Ureter (tissue), 1 donor: ENCODE measurements around the gene SOS2. TPM values are rescaled to one million over a fixed set of nuclear protein-coding genes. Genes with fewer than 3 reads are reported as not detected.
"Not testable (repeated sequence)": the region's sequence is repeated elsewhere in the genome, so short reads cannot be mapped to it uniquely, and the experiment has no call there.

Experiments
- DNase-seq: peaks from one replicate; pipeline ENCODE4 v3.0.0-alpha.2; 2020; ENCODE audit warnings: low spot score
- total RNA-seq: library from RNA; stranded (reverse); gene quantifications from one replicate; pipeline ENCODE4 v1.2.4, GENCODE V29; 2023
- donor health status: DM: yes; HTN: yes; CAD: no.

Gene SOS2
- total RNA-seq, 1 donor from 2014 or later: 38.0 TPM

DNA sequence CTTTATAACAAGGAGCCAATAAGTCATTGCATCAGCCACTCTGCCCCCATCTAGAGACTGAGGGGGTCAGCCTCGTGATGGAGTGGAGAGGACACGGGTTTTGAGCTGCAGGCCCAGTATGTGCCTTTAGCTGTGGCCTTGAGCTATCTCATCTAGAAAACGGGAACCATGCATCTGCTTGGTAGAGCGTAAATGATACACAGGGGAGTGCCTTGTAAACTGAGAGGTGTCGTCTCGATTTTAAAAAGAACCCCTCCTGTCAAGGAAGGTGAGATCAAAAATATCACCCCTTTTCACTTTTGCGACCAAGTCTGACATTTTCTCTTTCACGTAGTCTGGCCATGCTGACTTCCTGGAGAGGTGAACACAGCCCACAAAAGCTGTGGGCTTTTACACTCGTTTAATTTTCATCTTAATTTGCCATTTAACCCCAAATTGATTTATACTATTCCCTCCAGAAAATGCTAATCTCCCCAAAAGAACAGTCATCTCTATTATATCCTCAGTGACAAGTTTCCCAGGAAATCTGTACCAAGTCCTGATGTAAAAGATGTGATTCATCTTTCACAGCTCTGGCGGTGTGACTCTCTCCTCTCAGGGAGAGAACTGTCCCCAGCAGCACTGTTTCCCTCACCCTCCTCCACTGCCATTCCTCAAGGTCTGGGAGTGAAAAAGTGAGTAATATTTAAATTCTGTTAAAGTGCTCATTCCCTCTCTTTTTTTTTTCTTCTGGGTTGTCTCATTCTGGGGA is 145.6 kb downstream of the SOS2 start:
- DNase-seq: no peak

DNA sequence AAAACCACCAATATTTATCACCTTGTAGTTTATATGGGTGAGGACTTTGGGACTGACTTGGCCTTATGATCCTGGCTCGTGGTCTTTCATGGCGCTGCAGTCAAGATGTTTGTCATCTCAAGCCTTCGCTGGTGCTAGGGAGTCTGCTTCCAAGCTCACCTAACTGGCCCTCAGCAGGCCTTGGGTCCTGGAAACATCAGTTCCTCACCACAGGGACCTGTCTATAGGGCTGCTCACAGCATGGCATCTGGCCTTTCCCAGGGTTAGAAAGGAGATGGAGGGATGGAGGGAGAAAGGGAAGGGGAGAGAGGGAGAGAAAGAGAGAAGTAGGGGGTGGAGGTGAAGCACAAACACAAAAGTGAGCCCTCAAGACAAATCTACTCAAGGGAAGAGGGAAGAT is 146.7 kb downstream of the SOS2 start:
- DNase-seq: no peak

DNA sequence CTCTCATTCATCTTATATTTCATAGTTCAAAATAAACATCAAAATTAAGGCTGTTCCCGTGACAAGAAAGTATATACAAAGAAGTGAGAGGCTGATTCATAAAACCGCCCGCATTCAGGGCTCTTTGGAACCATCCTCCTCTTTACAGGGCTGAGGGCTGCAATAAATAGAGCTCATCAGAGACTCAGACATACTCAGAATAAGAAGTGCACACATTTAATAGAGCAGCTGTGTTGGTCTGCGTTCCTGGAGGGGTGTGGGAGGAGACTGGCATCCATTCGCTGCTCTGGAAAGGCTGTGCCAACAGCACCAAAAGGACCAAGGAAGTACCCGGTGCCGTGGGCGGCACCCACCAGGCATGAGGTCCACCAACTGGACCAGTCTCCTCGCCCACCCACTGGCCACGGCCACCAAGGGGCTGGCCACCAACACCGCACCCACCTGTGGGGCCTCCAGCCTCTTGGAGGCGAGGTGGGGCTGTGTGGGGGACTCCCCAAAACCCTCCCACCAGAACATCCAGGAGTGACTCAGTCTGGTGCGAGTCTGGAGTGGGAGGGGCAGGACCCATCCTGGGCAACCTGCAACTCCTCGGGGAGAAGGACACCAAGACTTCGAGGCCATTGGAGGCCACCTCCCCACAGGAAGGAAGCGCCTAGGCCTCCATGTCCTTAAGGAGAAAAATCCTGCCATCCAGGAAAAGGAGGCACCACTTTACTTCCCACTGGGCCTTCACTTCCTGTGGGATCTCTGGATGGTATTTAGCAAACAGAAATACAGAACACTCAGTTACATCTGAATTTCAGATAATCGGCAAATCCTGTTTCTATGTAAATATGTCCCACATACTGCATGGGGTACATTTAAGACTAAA is 147.7 kb downstream of the SOS2 start:
- no peak for DNase-seq

DNA sequence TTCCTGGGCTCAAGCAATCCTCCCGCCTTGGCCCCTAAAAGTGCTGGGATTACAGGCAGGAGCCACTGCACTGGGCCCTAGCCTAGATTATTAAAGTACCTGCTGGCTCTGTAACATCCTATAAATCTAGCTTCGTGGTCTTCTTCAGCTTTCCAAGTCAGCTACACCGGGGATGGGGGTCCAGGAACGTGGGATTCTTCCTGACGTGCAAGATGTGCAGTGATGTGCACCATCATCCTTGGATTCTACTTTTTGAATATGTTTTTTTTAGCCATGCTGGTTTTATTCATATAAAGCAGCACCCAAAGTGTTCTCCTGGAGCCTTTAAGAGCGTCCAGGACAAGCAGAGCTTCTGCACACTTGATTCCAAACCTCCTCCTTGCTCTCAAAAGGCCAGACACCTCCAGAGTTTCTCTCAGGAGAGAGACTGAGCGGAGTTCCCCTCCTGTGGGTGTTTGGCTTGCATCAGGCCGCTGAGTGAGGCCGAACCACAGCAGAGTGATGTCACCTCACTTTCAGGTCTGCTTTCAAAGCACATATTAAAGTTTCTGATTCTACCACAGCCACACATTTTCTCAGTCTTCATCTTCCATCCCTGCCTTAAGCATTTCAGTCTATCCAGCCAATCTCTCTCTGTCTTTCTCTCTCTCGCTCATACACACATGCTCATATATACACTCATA is 148.5 kb downstream of the SOS2 start:
- DNase-seq: no peak

DNA sequence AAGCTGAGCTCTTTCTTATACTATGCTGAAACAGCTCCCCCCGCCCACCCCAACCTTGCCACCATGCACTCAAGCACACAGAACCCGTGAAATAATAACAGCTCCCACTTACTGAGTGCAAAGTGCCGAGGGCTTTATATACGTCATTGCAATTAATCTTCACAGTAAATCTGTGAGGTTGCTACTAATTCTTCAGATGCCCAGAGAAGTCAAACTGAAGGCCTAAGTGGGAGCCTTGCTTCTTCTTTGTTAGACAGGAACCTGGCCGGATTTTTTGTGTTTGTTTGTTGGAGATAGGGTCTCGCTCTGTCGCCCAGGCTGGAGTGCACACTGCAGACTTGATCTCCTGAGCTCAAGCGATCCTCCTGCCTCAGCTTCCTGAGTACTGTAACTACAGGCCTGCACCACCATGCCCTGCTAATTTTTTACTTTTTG is 149.1 kb downstream of the SOS2 start:
- no peak for DNase-seq

DNA sequence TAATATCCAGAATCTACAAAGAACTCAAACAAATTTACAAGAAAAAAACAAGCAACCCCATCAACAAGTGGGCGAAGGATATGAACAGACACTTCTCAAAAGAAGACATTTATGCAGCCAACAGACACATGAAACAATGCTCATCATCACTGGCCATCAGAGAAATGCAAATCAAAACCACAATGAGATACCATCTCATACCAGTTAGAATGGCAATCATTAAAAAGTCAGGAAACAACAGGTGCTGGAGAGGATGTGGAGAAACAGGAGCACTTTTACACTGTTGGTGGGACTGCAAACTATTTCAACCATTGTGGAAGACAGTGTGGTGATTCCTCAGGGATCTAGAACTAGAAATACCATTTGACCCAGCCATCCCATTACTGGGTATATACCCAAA is 152.3 kb downstream of the SOS2 start:
- not testable (repeated sequence) for DNase-seq

DNA sequence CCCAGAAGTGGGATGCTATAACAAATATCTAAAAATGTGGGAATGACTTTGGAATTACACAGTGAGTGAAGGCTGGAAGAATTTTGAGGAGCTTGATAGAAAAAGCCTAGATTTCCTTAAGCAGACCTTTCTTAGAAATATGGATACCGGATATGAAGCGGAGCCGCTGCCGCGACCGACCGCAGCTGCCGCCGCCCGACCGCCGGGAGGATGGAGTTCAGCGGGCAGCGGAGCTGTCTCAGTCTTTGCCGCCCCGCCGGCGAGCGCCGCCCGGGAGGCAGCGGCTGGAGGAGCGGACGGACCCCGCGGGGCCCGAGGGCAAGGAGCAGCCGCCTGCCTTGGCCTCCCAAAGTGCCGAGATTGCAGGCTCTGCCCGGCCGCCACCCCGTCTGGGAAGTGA is 157.7 kb downstream of the SOS2 start:
- not testable (repeated sequence) for DNase-seq

DNA sequence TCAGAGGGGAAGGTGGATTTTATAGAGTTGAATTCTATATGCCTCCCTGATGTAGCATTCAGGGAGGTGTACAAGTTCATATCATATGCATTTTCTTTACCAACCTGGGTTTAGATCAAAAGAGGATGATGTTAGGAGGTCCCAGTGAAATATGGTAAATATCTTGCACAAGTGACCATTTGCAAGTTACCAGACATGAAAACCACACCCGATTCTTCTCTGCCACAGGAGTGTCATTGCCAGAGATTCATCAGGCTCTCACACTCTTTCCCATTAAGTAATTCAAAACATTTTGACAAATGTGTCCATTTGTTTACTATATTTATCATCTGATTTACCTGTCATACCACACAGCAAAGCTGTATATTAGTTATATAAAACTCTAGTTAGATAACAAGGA is 159.0 kb downstream of the SOS2 start:
- DNase-seq: no peak

DNA sequence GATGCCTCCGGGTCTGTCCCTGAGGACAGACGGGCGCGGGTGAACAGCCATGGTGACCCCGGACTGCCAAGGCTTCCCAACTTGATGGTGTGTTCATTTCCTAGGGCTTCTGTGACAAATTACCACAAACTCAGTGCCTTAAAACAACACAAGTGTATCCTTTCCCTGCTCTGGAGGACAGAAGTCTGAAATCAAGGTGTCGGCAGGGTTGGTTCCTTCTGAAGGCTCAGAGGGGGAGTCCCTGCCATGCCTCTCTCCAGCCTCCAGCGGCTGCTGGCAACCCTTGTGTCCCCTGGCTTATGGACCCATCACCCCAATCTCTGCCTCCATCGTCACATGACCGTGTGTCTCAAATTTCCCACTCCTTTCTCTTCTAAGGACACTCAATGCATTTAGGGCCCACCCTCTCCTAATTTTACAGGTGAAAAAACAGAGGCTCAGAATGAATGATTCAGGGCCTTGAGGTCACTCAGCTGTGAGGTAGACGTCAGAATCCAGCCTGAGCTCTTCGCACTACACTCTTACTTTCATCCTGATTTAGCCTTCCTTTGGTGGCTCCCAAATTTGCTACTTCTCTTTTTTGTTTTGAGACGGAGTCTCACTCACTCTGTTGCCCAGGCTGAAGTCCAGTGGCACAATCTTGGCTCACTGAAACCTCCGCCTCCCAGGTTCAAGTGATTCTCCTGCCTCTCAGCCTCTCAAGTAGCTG is 160.4 kb downstream of the SOS2 start:
- no peak for DNase-seq

DNA sequence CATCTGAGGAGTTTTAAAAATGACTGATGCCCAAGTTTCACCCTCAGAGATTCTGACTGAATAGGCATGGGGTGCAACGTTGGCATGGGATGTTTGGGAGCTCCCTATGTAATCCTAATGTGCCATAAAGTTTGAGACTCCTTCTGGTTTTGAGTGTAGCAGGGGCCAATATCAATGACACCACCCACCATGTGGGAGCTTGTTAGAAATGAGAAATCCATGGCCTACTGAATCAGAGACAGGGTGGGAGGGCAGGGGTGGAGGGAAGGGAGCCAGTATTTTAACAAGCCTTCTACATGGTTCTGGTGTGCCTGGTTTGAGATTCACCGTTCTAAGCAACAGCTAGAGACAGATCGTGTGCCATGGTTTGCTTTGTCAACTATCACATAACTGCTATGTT is 161.1 kb downstream of the SOS2 start:
- no peak for DNase-seq

DNA sequence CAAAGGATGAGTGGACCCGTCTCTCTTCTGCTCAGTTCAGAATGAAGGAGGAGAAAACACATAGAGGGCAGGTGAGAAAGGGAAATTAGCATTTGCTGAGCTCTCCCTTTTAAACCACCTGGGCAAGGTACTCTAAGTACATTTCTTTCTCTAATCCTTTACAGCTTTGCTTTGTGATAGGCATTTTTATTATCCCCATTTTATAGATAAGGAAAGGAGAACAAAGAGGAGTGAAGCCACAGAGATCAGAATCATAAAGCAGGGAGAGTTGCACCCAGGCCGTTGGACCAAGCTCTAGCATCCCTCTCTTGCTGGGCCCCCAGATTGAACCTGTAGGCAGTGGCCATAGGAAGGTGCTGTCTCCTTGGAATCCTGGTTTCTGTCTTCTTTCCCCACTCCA is 162.1 kb downstream of the SOS2 start:
- DNase-seq: no peak

DNA sequence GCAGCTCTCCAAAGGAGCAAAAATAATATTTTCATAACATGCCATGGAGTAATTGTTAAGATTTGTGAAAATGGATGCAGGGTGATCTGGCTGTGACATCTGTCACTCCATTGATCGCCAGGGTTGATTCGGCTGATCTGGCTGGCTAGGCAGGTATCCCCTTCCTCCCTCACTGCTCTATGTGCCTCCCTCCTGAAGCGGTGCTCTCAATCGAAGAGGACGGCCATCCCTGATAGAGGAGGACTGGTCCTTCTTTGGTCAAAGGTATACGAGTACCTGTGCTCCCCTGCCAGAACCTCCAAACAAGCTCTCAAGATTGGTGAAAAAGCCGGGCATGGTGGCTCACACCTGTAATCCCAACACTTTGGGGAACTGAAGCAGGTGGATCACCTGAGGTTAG is 162.9 kb downstream of the SOS2 start:
- DNase-seq: no peak

DNA sequence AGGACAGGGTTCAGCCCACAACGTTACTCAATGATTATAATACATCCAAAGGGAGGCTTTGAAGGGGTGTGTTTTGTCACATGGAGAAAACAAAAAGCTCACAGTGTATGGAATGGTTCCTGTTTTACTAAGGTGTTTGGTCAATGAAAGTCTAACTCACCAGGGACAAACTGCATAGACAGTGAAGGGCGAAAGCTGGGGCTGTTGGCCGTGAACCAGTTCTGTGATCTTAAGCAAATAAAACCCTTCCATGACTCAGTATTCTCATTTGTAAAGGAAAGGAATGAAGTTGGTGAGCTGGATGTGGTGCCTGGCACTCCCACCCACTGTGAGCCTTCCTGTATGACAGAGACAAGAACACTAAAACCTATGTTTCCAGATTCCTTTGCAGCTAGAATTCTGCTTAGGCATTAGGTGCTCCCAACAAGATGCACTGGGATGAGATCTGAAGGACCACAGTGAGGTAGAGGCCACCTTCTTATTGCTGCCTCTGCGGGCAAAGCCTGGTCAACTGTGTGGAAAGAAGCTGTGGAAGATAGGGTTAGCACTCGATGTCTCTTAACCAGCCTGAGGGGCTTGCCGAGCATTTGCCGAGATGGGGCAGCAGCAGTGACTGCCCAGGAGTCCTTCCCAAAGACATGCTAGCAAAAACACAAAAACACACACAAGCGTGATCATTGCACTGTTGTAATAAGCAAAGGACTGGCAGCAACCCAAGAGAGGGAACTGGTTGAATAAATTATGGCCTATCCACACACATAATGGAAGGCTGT is 163.5 kb downstream of the SOS2 start:
- no peak for DNase-seq

Other genes starting within 250 kb of the SOS2 start
- 6.4 TPM for gene VCPKMT, start 115.0 kb downstream of the SOS2 start, total RNA-seq
- gene L2HGDH, start 80.7 kb upstream of the SOS2 start, total RNA-seq: 7.8 TPM
- gene DMAC2L, start 80.7 kb upstream of the SOS2 start, total RNA-seq: 31.0 TPM
- 34.3 TPM for gene CDKL1, start 165.3 kb upstream of the SOS2 start, total RNA-seq